Astrocyte (in vitro differentiated cells and primary cell): ENCODE measurements around the gene FAN1. TPM values are rescaled to one million over a fixed set of nuclear protein-coding genes. Genes with fewer than 3 reads are reported as not detected.

Experiments used
- DNase-seq: peaks from one replicate; pipeline ENCODE4 v3.0.0-alpha.2; 2010; ENCODE audit warnings: low read depth
- FAIRE-seq: peaks from 2 replicates; lab custom pipeline; 2011; peaks lifted over from hg19 to GRCh38; lab: Jason Lieb, UNC
- H2AFZ ChIP-seq: 2 replicates; pipeline ENCODE4 v1.6.0; 2012; ENCODE audit warnings: low read depth, low read length, inconsistent platforms
- H3K27ac ChIP-seq: 2 replicates; pipeline ENCODE4 v1.5.1; 2011; ENCODE audit warnings: low read depth, low read length, inconsistent platforms
- H3K27me3 ChIP-seq: 2 replicates; pipeline ENCODE4 v1.6.0; 2011; ENCODE audit warnings: low read length, inconsistent platforms; ENCODE audit not compliant: insufficient read depth
- H3K36me3 ChIP-seq: 2 replicates; pipeline ENCODE4 v1.5.1; 2011; ENCODE audit warnings: low read length, inconsistent platforms; ENCODE audit not compliant: insufficient read depth
- H3K4me1 ChIP-seq: 2 replicates; pipeline ENCODE4 v1.5.1; 2011; ENCODE audit warnings: low read length, inconsistent platforms; ENCODE audit not compliant: insufficient read depth
- H3K4me2 ChIP-seq: 2 replicates; pipeline ENCODE4 v1.6.0; 2012; ENCODE audit warnings: low read length, inconsistent platforms
- H3K4me3 ChIP-seq: 2 replicates; pipeline ENCODE4 v1.5.1; 2011; ENCODE audit warnings: low read depth, mild to moderate bottlenecking, low read length, inconsistent platforms; ENCODE audit not compliant: insufficient read depth
- H3K79me2 ChIP-seq: 2 replicates; pipeline ENCODE4 v1.6.0; 2012; ENCODE audit warnings: mild to moderate bottlenecking, low read length, inconsistent platforms; ENCODE audit not compliant: insufficient read depth
- H3K9ac ChIP-seq: 2 replicates; pipeline ENCODE4 v1.6.0; 2012; ENCODE audit warnings: mild to moderate bottlenecking, low read length, inconsistent platforms
- H3K9me3 ChIP-seq: 2 replicates; pipeline ENCODE4 v1.5.1; 2012; ENCODE audit warnings: low read depth, mild to moderate bottlenecking, low read length, inconsistent platforms; ENCODE audit not compliant: insufficient read depth
- H4K20me1 ChIP-seq: 2 replicates; pipeline ENCODE4 v1.6.0; 2012; ENCODE audit warnings: low read length, inconsistent platforms; ENCODE audit not compliant: insufficient read depth
- H3K27ac Mint-ChIP-seq: one replicate; pipeline ENCODE4 v1.8.0; 2021; ENCODE audit warnings: mild to moderate bottlenecking, mixed read lengths; ENCODE audit not compliant: unreplicated experiment
- H3K27me3 Mint-ChIP-seq: one replicate; pipeline ENCODE4 v1.8.0; 2021; ENCODE audit warnings: low read depth, mixed read lengths; ENCODE audit not compliant: unreplicated experiment
- H3K36me3 Mint-ChIP-seq: one replicate; pipeline ENCODE4 v1.8.0; 2021; ENCODE audit warnings: low read depth, mixed read lengths; ENCODE audit not compliant: unreplicated experiment
- H3K4me1 Mint-ChIP-seq: one replicate; pipeline ENCODE4 v1.8.0; 2021; ENCODE audit warnings: low read depth, mixed read lengths; ENCODE audit not compliant: unreplicated experiment
- H3K4me3 Mint-ChIP-seq: one replicate; pipeline ENCODE4 v1.8.0; 2021; ENCODE audit warnings: mild to moderate bottlenecking, moderate library complexity, mixed read lengths; ENCODE audit not compliant: unreplicated experiment
- H3K9me3 Mint-ChIP-seq: one replicate; pipeline ENCODE4 v1.8.0; 2021; ENCODE audit warnings: mild to moderate bottlenecking, mixed read lengths; ENCODE audit not compliant: unreplicated experiment
- CTCF ChIP-seq: IDR thresholded peaks from 2 replicates; pipeline ENCODE4 v1.5.1; 2011; ENCODE audit warnings: low read depth, mild to moderate bottlenecking, inconsistent platforms, low read length, moderate library complexity; ENCODE audit not compliant: insufficient read depth
- EZH2 ChIP-seq: IDR thresholded peaks from 2 replicates; pipeline ENCODE4 v1.6.1; 2012; ENCODE audit warnings: mild to moderate bottlenecking, low read length, inconsistent platforms; ENCODE audit not compliant: insufficient read depth
- total RNA-seq: library from RNA; stranded (reverse); gene quantifications from 2 replicates; pipeline ENCODE4 v1.2.1, GENCODE V29; 2021

Gene FAN1
- total RNA-seq, 1 donor from 2014 or later = 13.6 TPM

GRCh38 chr15:30979457-30979856 lies 75.7 kb downstream of the FAN1 start:
- Histone ChIP-seq H3K4me2 (no peak overlapping the region), H3K9ac (no peak overlapping the region), H2AFZ (no peak overlapping the region), H3K36me3 (peaks cover 7% of the 10 kb centered on the region), H3K27ac (no peak overlapping the region), H3K27me3 (no peaks in the 10 kb centered on the region), H3K4me1 (peaks cover under 1% of the 10 kb centered on the region), H3K9me3 (no peaks in the 10 kb centered on the region), H3K4me3 (no peak overlapping the region), H3K79me2 (peaks cover 59% of the 10 kb centered on the region), H4K20me1 (peaks cover 48% of the 10 kb centered on the region)
- no peak overlapping the region for H3K27ac Mint-ChIP-seq
- TF ChIP-seq EZH2 (no peak), CTCF (no peak)
- H3K27me3 Mint-ChIP-seq = no peaks in the 10 kb centered on the region
- no peaks in the 10 kb centered on the region for H3K9me3 Mint-ChIP-seq
- no peak for FAIRE-seq
- H3K36me3 Mint-ChIP-seq = peaks cover 1% of the 10 kb centered on the region
- H3K4me1 Mint-ChIP-seq = peaks cover under 1% of the 10 kb centered on the region
- DNase-seq = no peak
- no peak overlapping the region for H3K4me3 Mint-ChIP-seq

GRCh38 chr15:30984118-30984517 lies 80.4 kb downstream of the FAN1 start:
- peaks cover 11% of the 10 kb centered on the region for H3K4me1 Mint-ChIP-seq
- Histone ChIP-seq H3K27ac (no peak overlapping the region), H2AFZ (no peak overlapping the region), H4K20me1 (peaks cover 52% of the 10 kb centered on the region), H3K27me3 (no peaks in the 10 kb centered on the region), H3K4me1 (peaks cover 11% of the 10 kb centered on the region), H3K79me2 (peaks cover 58% of the 10 kb centered on the region), H3K4me2 (peak overlapping the region; percentile 39), H3K9me3 (no peaks in the 10 kb centered on the region), H3K36me3 (peaks cover 11% of the 10 kb centered on the region), H3K9ac (no peak overlapping the region), H3K4me3 (no peak overlapping the region)
- no peak overlapping the region for H3K27ac Mint-ChIP-seq
- H3K4me3 Mint-ChIP-seq = no peak overlapping the region
- H3K36me3 Mint-ChIP-seq = peaks cover 5% of the 10 kb centered on the region
- FAIRE-seq (no peak), DNase-seq (no peak)
- H3K9me3 Mint-ChIP-seq = no peaks in the 10 kb centered on the region
- no peaks in the 10 kb centered on the region for H3K27me3 Mint-ChIP-seq
- no peak for TF ChIP-seq CTCF
- TF ChIP-seq EZH2 = no peak

- FAIRE-seq (no peak), DNase-seq (no peak)
- H3K27me3 Mint-ChIP-seq = no peaks in the 10 kb centered on the region
- no peak overlapping the region for H3K27ac ChIP-seq
- H3K4me1 Mint-ChIP-seq = peaks cover 11% of the 10 kb centered on the region
- peaks cover 58% of the 10 kb centered on the region for H3K79me2 ChIP-seq
- no peak overlapping the region for H2AFZ ChIP-seq
- no peak overlapping the region for H3K9ac ChIP-seq
- H3K4me2 ChIP-seq = peak overlapping the region; percentile 39
- TF ChIP-seq EZH2 = no peak
- TF ChIP-seq CTCF = no peak
- no peak overlapping the region for H3K27ac Mint-ChIP-seq
- H3K27me3 ChIP-seq = no peaks in the 10 kb centered on the region
- H3K9me3 Mint-ChIP-seq = no peaks in the 10 kb centered on the region
- peaks cover 52% of the 10 kb centered on the region for H4K20me1 ChIP-seq
- peaks cover 11% of the 10 kb centered on the region for H3K4me1 ChIP-seq
- peaks cover 11% of the 10 kb centered on the region for H3K36me3 ChIP-seq
- peaks cover 5% of the 10 kb centered on the region for H3K36me3 Mint-ChIP-seq
- H3K4me3 Mint-ChIP-seq = no peak overlapping the region
- H3K9me3 ChIP-seq = no peaks in the 10 kb centered on the region
- no peak overlapping the region for H3K4me3 ChIP-seq
Observed at GRCh38 chr15:30984542-30984941, 80.8 kb downstream of the FAN1 start.
